ENCODE data around the gene ARHGEF26.

The ARHGEF26 gene

DNA sequence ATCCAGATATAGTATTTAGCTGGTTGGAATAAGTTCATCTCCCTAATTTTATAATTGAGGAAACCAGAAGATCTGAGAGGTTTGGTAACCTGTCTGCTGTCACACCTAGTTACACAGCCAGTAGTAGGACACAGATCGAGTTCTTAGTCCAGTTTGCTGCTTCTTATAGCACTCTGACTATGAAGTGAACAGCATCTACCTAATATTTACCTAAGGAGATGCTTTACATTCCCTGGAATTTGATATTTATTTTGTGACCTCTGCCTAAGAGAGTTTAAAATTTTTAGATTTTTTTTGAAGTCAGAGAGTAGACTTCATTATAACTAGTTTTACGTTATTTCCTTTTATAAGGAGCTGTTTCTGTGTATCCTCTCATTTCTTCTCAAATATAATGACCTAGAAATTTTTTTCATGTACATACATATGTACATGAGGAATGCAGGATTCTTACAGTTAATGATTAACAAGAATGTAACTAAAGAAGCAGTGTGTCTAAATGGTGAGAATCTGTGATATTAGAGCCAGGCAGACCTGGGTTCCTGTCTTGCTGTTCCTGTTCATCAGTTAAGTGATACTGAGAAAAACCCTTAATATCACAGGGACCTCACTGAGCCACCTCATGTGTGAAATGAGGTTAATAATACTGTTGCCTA, 4.3 kb downstream of the ARHGEF26 start:
- no peak for DNase-seq (ENCODE audit: extremely low read depth, low read depth)
- no peak overlapping the region for H3K4me3 ChIP-seq (replicated peaks; ENCODE audit: low read depth, low read length)
- TF ChIP-seq, protein P1, sequence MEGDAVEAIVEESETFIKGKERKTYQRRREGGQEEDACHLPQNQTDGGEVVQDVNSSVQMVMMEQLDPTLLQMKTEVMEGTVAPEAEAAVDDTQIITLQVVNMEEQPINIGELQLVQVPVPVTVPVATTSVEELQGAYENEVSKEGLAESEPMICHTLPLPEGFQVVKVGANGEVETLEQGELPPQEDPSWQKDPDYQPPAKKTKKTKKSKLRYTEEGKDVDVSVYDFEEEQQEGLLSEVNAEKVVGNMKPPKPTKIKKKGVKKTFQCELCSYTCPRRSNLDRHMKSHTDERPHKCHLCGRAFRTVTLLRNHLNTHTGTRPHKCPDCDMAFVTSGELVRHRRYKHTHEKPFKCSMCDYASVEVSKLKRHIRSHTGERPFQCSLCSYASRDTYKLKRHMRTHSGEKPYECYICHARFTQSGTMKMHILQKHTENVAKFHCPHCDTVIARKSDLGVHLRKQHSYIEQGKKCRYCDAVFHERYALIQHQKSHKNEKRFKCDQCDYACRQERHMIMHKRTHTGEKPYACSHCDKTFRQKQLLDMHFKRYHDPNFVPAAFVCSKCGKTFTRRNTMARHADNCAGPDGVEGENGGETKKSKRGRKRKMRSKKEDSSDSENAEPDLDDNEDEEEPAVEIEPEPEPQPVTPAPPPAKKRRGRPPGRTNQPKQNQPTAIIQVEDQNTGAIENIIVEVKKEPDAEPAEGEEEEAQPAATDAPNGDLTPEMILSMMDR (IDR thresholded peaks at IDR 0.05; ENCODE audit: low read depth, low read length, missing control alignments): no peak

DNA sequence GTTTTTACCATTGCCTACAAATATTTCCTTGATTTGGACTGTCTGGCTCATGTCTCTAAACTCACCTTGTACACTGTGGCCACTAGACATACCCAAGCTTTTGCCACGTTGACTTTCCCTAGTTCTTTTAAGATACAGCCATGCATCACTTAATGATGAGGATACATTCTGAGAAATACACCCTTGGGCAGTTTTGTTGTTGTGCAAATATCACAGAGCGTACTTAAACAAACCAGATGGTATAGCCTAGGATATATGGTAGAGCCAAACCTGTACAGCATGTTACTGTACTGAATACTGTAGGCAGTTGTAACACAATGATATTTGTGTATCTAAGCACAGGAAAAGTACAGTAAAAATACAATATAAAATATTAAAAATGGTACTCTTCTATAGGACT, 5.5 kb downstream of the ARHGEF26 start:
- no peak overlapping the region for H3K4me3 ChIP-seq (replicated peaks; ENCODE audit: low read depth, low read length)
- TF ChIP-seq, protein P1 (IDR thresholded peaks at IDR 0.05; ENCODE audit: low read depth, low read length, missing control alignments): no peak
- DNase-seq (ENCODE audit: extremely low read depth, low read depth): no peak

DNA sequence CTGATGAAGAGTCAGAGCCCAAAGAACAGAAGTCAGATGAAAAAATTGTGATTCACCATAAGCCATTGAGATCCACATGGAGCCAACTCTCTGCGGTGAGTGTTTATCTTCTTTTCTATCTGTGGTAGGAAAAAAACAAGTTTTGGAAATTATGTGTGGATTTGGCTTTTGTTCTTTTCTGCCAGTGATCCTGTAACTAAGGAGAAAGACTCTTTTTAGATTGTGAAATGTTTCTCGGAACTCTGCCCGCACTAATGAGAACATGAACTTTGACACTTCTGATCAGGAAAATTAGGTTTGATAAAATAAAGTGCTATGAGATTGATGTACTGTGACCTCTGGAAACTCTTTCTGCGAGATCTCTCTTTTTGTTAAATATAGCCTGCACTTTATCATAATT, 8.4 kb downstream of the ARHGEF26 start:
- DNase-seq (ENCODE audit: extremely low read depth, low read depth): no peak
- H3K4me3 ChIP-seq (replicated peaks; ENCODE audit: low read depth, low read length): no peak overlapping the region
- TF ChIP-seq, protein P1 (IDR thresholded peaks at IDR 0.05; ENCODE audit: low read depth, low read length, missing control alignments): no peak

DNA sequence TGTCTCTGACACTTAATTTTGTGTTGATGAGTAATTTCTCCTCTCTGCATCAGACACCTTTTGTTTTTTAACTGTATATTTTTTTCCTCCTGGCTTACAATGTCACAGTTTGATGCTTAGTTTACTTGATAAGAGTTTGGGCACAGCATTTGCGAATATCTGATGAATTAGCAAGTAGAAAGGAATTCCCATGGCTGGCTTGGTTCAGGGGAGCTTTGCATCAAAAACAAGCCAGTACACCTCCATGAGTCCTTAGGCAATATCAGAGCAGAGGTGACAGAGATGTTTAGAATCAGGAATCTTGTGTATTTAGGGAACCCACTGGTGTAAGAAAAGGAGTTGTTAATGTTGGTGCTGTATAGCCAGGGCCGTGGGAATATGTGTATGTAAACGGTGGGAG, 9.3 kb downstream of the ARHGEF26 start:
- TF ChIP-seq, protein P1 (IDR thresholded peaks at IDR 0.05; ENCODE audit: low read depth, low read length, missing control alignments): no peak
- H3K4me3 ChIP-seq (replicated peaks; ENCODE audit: low read depth, low read length): no peak overlapping the region
- no peak for DNase-seq (ENCODE audit: extremely low read depth, low read depth)

DNA sequence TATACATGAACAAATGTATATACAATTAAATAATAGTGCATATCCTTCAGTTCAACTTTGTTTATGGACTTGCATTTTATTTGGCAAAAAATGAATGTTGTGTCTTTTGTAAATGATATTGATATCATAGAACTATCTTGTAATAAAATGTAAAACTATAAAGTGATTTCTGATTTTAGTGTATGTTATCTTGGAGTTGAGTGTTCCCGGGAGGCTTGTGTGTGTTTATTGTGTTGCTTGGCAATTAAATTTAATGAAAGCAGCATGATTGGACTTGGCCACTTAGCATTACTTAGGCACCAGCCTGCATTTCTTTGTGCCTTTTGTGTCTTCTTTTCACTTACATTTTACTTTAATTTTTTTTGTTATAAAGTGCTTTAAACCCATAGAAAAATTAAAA, 10.6 kb downstream of the ARHGEF26 start:
- no peak overlapping the region for H3K4me3 ChIP-seq (replicated peaks; ENCODE audit: low read depth, low read length)
- TF ChIP-seq, protein P1 (IDR thresholded peaks at IDR 0.05; ENCODE audit: low read depth, low read length, missing control alignments): no peak
- no peak for DNase-seq (ENCODE audit: extremely low read depth, low read depth)

DNA sequence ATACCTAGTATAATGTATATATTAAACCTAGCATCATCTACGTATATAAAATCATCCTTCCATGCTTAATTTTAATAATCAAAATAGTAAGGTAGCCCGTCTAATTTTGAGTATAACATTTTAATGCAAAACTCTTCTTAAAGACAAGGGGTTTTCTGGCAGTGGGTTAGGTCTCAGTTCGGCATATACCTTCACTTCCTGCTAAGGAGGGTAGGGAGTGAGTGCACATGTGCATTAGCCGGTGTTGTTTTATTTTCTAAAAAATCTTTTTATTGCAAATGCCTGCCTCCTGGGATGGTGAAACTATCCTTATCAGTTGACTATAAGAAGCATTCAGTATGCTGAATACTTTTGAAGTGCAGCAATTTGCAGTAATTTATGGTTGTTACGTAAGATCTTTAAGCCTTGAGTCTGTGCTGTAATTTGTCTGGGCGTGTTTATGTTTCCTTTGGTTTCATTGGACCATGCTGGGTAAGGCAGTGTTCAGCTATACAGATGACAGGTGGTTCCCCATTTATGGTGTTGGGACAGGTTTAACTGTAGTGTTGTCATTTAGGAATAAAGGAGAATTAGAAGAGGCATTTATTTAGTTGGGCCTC, 11.7 kb downstream of the ARHGEF26 start:
- no peak overlapping the region for H3K4me3 ChIP-seq (replicated peaks; ENCODE audit: low read depth, low read length)
- TF ChIP-seq, protein P1 (IDR thresholded peaks at IDR 0.05; ENCODE audit: low read depth, low read length, missing control alignments): no peak
- no peak for DNase-seq (ENCODE audit: extremely low read depth, low read depth)

All from HFF-Myc (cell line).